Erythroblast (primary cell): ENCODE data around the gene FBXO36.

Source experiments
- GATA1 ChIP-seq: IDR thresholded peaks from 2 replicates; pipeline ENCODE4 v1.6.1; 2011; ENCODE audit warnings: low read depth, mild to moderate bottlenecking, control low read depth, low read length, moderate library complexity
- POLR2A ChIP-seq: IDR thresholded peaks from 2 replicates; pipeline ENCODE4 v1.6.1; 2011; ENCODE audit warnings: mild to moderate bottlenecking, low read length

DNA sequence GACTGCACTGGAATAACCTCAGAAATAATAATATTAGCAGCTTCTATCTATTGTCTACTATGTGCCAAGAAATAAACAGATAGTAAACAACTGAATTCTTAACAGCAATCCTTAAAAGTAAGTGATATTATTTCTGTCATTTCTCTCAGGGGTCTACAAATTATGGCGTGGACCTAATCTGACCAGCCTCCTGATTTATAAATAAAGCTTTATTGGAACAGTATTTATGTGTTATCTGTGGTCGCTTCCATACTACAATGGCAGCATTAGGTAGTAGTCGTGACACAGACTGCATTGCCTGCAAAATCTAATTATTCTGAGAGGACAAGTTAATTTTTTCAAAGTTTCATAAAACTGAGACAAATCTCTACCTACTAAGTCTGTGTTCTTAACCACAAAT is 97.4 kb downstream of the FBXO36 start:
- TF ChIP-seq POLR2A (no peak), GATA1 (no peak)
